Amygdala (tissue), 56 donors: Measurements from ENCODE around the gene TGM3.
"Not testable (repeated sequence)": the region's sequence is repeated elsewhere in the genome, so short reads cannot be mapped to it uniquely, and the experiment has no call there.

ENCODE experiments used
- DNase-seq, 56 donors: peaks; one replicate each; lab custom pipeline; 2025; lab: John Stamatoyannopoulos, UW

The TGM3 gene

DNA sequence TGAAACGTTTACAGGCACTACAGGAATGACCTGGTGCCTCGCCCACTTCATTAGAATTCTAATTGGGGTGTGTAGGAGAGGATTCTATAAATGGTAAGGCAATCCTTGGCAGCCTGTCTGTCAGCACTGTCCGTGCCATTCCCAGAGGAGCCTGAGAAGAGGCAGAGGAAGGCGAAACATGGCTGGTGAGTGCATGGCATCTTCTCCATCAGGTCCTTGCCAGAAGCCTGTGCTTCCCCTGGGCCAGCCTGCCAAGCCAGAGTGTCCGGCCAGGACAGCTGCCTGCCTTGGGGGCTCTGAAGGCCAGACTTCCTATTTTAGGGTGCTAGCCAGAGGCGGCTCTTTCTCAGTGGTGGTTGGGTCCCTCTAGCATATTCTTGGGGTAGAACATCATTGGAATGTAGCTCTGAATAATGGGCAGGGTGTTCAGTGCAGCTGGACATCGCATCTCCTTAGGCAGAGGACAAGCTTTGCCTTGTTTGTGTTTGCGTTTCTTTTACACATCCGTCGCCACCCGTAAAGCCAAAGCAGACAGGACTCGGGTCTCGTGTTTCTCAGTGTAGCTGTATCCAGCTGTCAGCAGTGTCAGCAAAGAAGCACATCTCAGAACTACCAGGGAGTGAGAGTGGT lies at the start of gene TGM3:
Gene TGM3, plus strand, starts transcription at position 116 of the 630 bp plus-strand sequence. Its CDS starts 63 bp downstream, at position 179.
- DNase-seq = peak in 2 of 56 donors; percentile 5 to 32

GRCh38 chr20:2246069-2246491 lies 49.7 kb upstream of the TGM3 start:
- no peak for DNase-seq

DNA sequence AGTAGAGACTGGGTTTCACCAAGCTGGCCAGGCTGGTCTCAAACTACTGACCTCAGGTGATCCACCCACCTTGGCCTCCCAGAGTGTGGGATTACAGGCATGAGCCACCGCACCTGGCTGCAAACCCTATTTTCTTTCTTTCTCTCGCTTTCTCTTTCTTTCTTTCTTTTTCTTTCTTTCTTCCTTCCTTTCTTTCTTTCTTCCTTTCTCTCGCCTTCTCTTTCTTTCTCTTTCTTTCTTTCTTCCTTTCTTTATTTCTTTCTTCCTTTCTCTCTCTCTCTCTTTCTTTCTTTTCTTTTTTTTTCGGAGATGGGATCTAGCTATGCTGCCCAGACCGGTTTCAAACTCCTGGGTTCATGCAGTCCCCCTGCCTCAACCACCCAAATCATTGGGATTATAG lies 47.0 kb upstream of the TGM3 start:
- DNase-seq = no peak

DNA sequence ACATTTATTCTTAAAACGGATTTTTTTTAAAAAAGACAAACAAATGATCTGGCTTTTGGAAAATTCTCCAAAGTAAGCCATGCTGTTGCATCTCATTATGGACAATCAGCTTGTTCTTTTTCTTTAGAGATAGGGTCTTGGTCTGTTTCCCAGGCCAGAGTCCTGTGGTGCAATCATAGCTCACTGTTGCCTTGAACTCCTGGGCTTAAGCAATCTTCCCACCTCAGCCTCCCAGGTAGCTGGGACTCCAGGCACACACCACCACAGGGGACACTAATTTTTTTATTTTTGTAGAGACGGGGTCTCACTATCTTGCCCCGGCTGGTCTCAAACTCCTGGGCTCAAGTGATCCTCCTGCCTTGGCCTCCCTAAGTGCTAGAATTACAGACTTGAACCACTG lies 45.9 kb upstream of the TGM3 start:
- no peak for DNase-seq

- DNase-seq = no peak
Observed at GRCh38 chr20:2252419-2252997, 43.3 kb upstream of the TGM3 start.

- DNase-seq = no peak
Observed at GRCh38 chr20:2253256-2253655, 42.5 kb upstream of the TGM3 start.

- DNase-seq = no peak
Observed at GRCh38 chr20:2254333-2254732, 41.5 kb upstream of the TGM3 start.

DNA sequence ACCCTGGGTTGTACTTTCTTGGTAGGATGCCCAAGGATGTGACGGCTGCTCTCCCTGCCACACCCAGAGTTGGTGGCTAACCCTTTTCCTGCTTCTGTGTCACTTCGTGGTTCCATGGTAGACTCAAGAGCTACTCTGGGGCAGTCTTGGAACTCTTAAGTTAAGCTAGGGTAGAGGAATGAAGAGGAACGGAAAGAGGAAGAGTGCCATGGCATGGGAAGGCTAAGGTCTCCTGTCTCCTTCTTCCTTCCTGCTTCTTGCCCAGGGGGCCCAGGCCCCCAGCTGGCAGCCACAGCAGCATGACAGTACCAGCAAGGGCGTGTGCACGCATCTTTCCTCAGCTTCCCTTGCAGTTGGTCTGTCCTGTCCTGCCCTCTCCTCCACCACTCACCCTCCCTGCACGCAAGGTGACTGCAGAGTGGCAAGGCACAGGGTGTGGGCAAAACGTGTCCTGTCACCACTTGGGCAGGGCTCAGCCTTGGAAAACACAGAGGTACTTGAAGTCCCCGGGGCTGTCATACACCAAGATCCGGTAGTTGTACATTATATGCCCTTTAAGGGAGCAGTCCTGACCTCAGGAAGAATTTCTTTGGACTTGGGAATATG lies 39.8 kb upstream of the TGM3 start:
- no peak for DNase-seq

GRCh38 chr20:2259731-2260130 lies 36.1 kb upstream of the TGM3 start:
- DNase-seq = no peak

- DNase-seq = no peak
Observed at GRCh38 chr20:2260250-2260649, 35.6 kb upstream of the TGM3 start.

DNA sequence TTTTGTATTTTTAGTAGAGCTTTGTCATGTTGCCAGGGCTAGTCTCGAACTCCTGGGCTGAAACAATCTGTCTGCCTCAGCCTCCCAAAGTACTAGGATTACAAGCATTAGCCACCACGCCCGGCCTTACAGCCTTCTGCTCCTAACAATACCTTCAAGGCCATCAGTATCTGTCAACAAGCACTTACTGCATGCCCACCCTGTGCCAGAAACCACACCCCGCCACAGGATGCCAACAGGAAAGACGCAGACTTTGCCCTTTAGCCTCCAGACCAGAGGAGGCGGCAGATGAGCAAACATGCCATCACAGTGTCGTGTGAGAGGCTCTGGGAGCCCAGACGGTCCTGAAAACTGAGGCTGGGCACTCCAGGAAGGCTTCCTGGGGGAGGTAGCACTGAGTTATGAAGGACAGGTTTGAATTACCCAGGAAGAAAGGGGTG lies 34.7 kb upstream of the TGM3 start:
- DNase-seq = no peak

- no peak for DNase-seq
Observed at GRCh38 chr20:2261629-2262028, 34.2 kb upstream of the TGM3 start.

DNA sequence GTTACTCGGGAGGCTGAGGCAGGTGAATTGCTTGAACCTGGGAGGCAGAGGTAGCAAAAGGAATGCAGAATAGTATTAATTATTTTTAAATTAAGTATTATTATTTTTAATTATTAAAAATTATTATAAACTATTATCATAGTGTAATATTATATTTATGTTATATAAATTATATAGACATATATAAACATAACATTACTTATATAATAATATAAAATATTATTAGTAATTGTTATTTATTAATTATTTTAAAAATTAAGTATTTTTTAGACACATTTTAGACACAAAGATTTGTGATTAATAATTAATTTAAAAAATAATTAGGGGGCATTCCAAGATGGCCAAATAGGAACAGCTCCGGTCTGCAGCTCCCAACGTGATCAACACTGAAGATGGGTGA lies 31.7 kb upstream of the TGM3 start:
- no peak for DNase-seq

DNA sequence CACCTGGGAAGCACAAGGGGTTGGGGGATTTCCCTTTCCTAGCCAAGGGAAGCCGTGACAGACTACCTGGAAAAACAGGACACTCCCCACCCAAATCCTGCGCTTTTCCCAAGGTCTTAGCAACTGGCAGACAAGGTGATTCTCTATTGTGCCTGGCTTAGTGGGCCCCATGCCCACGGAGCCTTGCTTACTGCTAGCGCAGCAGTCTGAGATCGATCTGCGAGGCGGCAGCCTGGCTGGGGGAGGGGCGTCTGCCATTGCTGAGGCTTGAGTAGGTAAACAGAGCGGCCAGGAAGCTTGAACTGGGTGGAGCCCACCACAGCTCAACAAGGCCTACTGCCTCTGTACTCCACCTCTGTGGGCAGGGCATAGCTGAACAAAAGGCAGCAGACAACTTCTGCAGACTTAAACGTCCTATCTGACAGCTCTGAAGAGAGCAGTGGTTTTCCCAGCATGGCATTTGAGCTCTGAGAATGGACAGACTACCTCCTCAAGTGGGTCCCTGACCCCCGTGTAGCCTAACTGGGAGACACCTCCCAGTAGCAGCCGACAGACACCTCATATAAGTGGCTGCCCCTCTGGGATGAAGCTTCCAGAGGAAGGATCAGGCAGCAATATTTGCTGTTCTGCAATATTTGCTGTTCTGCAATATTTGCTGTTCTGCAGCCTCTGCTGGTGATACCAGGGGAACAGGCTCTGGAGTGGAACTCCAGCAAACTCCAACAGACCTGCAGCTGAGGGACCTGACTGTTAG lies 31.0 kb upstream of the TGM3 start:
- DNase-seq = not testable (repeated sequence)

DNA sequence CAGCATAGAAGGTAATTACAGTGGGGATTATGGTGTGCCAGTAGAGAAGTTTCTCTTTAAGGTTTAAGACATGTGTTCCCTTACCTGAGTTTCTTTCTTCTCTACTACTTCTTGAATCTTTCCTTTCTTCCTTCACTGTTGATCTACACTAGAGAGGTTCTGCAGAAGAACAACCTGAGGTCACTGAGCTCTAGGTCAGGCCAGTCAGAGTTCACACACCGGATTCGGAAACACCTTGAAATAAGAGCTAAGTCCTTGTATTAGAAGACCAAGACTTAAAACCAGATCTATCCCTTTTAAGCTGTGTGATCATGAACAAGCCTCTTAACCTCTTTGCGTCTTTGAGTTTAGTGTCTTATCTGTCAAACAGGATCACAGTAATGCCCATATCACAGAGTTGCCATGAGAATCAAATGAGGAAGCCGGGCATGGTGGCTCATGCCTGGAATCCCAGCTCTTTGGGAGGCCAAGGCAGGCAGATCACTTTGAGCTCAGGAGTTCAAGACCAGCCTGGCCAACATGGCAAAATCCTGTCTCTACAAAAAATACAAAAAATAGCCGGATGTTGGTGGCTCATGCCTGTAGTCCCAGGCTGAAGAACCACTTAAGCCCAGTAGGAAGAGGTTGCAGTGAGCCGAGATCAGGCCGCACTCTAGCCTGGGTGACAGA lies 22.0 kb upstream of the TGM3 start:
- no peak for DNase-seq

DNA sequence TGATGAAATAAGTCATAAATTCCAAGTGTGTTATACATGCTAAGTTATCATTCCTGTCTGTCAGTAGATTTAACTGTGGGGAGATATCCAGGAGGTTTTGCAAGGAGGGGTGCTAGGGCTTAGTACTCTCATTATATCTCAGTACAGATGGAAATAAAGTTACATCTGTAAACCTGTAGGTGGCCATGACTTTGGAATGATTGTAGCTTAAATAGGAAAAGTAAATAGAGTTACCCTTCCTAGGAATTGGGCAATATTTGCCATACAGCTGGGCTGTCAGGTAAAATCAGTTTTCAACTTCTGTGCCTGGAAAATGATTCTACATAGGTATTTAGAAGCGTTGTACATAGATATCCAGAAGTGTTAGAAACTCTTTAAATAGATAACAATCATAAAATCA lies 19.8 kb upstream of the TGM3 start:
- DNase-seq = no peak

GRCh38 chr20:2279253-2279779 lies 16.5 kb upstream of the TGM3 start:
- DNase-seq = peak in 6 of 56 donors; percentile 9 to 26 (median 14)

- peak in 4 of 56 donors; percentile 8 to 43 (median 19) for DNase-seq
Observed at GRCh38 chr20:2280082-2280481, 15.7 kb upstream of the TGM3 start.

- DNase-seq = no peak
Observed at GRCh38 chr20:2281563-2281962, 14.2 kb upstream of the TGM3 start.

GRCh38 chr20:2282181-2282580 lies 13.6 kb upstream of the TGM3 start:
- DNase-seq = no peak
